ENCODE results near the gene GSC2.

DNA sequence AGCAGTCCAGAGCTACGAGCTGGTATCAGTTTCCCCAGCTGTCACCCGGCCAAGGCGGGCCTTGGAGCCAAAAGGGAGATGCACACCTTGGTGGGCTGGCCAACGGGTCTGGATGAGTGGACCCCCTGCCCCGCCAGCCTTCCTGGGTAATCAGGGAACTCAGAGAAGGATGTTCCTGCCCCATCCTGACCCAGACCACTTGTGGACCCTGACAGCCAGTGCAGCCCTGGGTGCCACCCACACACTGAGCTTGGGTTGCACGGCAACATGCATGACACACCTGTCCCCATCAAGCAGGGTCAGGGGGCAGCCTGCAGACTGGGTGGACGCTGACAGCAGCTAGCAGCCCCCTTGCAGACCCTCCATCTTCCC is 19.8 kb upstream of the GSC2 start:
- TF ChIP-seq, protein P1, sequence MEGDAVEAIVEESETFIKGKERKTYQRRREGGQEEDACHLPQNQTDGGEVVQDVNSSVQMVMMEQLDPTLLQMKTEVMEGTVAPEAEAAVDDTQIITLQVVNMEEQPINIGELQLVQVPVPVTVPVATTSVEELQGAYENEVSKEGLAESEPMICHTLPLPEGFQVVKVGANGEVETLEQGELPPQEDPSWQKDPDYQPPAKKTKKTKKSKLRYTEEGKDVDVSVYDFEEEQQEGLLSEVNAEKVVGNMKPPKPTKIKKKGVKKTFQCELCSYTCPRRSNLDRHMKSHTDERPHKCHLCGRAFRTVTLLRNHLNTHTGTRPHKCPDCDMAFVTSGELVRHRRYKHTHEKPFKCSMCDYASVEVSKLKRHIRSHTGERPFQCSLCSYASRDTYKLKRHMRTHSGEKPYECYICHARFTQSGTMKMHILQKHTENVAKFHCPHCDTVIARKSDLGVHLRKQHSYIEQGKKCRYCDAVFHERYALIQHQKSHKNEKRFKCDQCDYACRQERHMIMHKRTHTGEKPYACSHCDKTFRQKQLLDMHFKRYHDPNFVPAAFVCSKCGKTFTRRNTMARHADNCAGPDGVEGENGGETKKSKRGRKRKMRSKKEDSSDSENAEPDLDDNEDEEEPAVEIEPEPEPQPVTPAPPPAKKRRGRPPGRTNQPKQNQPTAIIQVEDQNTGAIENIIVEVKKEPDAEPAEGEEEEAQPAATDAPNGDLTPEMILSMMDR (conservative IDR thresholded peaks at IDR 0.05), result no peak
- no peak for TF ChIP-seq ZFX (IDR thresholded peaks at IDR 0.05)
